Myometrial cell (primary cell): ENCODE data around the gene APOL2. TPM values are rescaled to one million over a fixed set of nuclear protein-coding genes. Genes with fewer than 3 reads are reported as not detected.

Experiments used
- total RNA-seq: library from RNA; depleted of rRNA; stranded (reverse); fragments of >200 nt; gene quantifications from 2 replicates; pipeline ENCODE4 v1.2.3, GENCODE V29; 2015

The APOL2 gene, protein sequence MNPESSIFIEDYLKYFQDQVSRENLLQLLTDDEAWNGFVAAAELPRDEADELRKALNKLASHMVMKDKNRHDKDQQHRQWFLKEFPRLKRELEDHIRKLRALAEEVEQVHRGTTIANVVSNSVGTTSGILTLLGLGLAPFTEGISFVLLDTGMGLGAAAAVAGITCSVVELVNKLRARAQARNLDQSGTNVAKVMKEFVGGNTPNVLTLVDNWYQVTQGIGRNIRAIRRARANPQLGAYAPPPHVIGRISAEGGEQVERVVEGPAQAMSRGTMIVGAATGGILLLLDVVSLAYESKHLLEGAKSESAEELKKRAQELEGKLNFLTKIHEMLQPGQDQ
- 53.9 and 56.0 TPM in 2 replicates for total RNA-seq

DNA sequence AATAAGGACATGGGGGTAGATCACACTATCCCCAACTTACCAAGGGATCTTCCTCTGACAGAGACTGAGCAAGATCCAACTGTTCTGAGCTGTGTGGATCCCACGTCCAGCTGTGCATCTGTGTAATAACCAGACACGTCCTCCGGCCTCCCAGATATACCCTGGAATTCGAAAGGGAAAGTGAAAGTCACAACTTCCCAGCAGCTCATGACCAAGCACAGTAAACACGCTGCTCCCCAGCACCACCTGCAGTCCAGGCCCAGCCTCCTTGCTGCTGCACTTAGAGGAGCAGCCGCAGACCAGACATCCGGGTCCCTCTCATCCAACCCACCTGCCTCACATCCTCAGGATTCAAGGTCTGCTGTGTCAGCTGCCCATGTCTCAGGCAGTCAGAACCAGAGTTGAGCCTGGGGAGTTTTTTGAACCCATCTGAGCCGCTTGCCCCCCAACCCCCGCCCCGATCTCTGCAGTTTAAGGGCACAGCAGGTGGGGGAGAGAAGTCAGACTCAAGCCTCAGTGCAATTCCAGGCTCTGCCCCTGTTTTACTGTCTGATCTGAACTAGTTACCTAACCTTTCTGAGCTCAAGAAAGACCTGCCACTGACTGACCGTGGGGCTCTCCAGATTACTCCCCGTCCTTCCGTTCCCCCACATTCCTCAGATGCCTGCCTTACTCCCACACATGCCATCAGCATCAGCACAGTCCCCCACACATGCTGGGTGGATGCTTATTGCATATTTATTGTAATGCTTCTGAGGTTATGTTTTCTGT lies at the start of gene APOL2:
Gene APOL2 (minus strand): TSS at position 127 of the 771 bp plus-strand sequence. CDS start 6,365 bp downstream, outside the sequence.

DNA sequence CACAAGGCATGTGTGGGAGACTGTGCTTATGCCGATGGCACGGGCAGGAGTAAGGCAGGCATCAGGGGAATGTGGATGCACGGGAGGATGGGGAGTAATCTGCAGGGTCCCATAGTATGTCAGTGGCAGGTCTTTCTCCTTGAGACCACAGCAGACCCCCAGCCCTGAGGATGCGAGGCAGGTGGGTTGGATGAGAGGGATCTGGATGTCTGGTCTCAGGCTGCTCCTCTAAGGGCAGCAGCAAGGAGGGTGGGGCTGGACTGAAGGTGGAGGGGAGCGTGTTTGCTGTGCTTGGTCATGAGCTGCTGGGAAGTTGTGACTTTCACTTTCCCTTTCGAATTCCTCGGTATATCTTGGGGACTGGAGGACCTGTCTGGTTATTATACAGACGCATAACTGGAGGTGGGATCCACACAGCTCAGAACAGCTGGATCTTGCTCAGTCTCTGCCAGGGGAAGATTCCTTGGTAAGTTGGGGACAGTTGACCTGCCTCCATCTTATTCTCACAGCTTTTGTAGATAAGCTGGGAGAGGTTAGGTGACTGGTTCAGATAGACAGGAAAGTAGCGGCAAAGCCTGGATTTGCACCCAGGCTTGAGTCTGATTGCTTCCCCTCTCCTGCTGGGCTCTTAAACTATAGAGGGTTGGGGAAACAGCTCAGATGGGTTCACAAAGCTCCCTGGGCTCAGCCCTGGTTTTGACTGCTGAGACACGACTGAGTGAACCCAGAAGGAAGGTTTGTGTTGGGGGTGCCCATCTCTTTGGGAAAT lies 13.6 kb upstream of the APOL2 start, which contains the start of gene APOL1:
Gene APOL1 (plus strand): TSS at position 380 of the 769 bp plus-strand sequence. CDS start 1,823 bp downstream, outside the sequence.

DNA sequence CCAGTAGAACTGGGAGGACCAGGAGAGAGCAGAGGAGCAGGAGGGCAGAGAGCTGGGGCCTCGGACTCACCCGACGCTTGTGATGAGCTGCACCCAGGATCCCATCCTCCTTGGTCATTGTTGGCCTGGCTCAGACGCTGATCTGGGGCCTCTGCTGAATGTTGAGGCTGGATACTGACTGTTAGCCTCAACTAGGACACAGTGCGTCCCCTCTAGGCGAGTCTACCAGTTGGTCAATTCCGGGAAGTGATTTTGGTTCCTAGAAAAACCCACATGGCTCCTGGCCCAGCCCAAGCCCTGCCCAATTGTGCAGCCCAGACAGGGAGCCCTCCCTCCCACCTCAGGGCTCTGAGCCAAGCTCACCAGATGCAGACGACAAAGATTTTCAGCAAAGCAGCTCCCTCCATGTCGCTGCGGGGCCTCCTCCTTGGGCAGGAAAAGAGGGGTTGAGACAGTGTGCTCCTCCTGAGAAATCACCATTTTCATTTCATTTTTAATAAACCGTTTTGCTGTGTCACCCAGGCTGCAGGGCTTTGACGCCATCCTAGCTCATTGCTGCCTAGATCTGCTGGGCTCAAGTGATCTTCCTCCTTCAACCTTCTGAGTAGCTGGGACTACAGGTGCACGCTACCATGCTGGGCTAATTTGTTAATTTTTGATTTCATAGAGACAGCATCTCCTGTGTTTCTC lies 37.6 kb downstream of the APOL2 start, which contains the start of gene APOL4:
Gene APOL4 (minus strand): TSS at position 180 of the 690 bp plus-strand sequence. CDS start 75 bp downstream, at position 105.

Other genes with a start within 250 kb of the APOL2 start
- gene RBFOX2, start 210.7 kb downstream of the APOL2 start, total RNA-seq = 118 and 124 TPM in 2 replicates
- gene APOL3, start 78.8 kb downstream of the APOL2 start, total RNA-seq = 5.5 and 12.8 TPM in 2 replicates
- under 0.01 and 0.71 TPM in 2 replicates for gene APOL4, start 37.7 kb downstream of the APOL2 start, total RNA-seq
- 13.5 and 22.2 TPM in 2 replicates for gene APOL1, start 13.6 kb upstream of the APOL2 start, total RNA-seq
- gene MYH9, start 148.4 kb upstream of the APOL2 start, total RNA-seq = 505 and 552 TPM in 2 replicates
- 142 and 148 TPM in 2 replicates for gene TXN2, start 242.1 kb upstream of the APOL2 start, total RNA-seq